ENCODE data around the gene PTP4A2. TPM values are rescaled to one million over a fixed set of nuclear protein-coding genes. Genes with fewer than 3 reads are reported as not detected.
A peak's percentile ranks its signal among the peaks of the same experiment; 100 is the strongest.

PTP4A2 gene
- total and polyA plus RNA-seq, 10 of the 15 experiments (the other 5 are each of a cell fraction or from before 2014, with no cell fraction given): 180 to 909 (median 375) TPM

- TF ChIP-seq, protein P1, sequence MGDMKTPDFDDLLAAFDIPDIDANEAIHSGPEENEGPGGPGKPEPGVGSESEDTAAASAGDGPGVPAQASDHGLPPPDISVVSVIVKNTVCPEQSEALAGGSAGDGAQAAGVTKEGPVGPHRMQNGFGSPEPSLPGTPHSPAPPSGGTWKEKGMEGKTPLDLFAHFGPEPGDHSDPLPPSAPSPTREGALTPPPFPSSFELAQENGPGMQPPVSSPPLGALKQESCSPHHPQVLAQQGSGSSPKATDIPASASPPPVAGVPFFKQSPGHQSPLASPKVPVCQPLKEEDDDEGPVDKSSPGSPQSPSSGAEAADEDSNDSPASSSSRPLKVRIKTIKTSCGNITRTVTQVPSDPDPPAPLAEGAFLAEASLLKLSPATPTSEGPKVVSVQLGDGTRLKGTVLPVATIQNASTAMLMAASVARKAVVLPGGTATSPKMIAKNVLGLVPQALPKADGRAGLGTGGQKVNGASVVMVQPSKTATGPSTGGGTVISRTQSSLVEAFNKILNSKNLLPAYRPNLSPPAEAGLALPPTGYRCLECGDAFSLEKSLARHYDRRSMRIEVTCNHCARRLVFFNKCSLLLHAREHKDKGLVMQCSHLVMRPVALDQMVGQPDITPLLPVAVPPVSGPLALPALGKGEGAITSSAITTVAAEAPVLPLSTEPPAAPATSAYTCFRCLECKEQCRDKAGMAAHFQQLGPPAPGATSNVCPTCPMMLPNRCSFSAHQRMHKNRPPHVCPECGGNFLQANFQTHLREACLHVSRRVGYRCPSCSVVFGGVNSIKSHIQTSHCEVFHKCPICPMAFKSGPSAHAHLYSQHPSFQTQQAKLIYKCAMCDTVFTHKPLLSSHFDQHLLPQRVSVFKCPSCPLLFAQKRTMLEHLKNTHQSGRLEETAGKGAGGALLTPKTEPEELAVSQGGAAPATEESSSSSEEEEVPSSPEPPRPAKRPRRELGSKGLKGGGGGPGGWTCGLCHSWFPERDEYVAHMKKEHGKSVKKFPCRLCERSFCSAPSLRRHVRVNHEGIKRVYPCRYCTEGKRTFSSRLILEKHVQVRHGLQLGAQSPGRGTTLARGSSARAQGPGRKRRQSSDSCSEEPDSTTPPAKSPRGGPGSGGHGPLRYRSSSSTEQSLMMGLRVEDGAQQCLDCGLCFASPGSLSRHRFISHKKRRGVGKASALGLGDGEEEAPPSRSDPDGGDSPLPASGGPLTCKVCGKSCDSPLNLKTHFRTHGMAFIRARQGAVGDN (IDR thresholded peaks at IDR 0.05): no peak
- TF ChIP-seq, protein P2, sequence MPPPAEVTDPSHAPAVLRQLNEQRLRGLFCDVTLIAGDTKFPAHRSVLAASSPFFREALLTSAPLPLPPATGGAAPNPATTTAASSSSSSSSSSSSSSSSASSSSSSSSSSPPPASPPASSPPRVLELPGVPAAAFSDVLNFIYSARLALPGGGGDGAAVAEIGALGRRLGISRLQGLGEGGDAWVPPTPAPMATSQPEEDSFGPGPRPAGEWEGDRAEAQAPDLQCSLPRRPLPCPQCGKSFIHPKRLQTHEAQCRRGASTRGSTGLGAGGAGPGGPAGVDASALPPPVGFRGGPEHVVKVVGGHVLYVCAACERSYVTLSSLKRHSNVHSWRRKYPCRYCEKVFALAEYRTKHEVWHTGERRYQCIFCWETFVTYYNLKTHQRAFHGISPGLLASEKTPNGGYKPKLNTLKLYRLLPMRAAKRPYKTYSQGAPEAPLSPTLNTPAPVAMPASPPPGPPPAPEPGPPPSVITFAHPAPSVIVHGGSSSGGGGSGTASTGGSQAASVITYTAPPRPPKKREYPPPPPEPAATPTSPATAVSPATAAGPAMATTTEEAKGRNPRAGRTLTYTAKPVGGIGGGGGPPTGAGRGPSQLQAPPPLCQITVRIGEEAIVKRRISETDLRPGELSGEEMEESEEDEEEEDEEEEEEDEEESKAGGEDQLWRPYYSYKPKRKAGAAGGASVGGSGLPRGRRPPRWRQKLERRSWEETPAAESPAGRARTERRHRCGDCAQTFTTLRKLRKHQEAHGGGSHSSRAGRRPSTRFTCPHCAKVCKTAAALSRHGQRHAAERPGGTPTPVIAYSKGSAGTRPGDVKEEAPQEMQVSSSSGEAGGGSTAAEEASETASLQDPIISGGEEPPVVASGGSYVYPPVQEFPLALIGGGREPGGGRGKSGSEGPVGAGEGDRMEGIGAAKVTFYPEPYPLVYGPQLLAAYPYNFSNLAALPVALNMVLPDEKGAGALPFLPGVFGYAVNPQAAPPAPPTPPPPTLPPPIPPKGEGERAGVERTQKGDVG (CRISPR knock-in tag; IDR thresholded peaks at IDR 0.05): no peak
- TF ChIP-seq MEF2B (IDR thresholded peaks at IDR 0.05; ENCODE audit: partially characterized antibody, poor library complexity, severe bottlenecking) (peak; percentile 91), POLR2AphosphoS2 (IDR thresholded peaks at IDR 0.05; ENCODE audit: low read depth, low read length) (0 out of 2 replicates have a peak, but pooled peaks have one; percentile 33), ZNF217 (IDR thresholded peaks at IDR 0.05) (peak; percentile 66; the same call in 1 of the 2 replicates), CHD4 (IDR thresholded peaks at IDR 0.05) (no peak), SIN3A (IDR thresholded peaks at IDR 0.05; ENCODE audit: low read depth, low read length) (no peak), MEF2A (IDR thresholded peaks at IDR 0.05; ENCODE audit: insufficient read depth, low read depth, low read length) (peak; percentile 97), ASH2L (IDR thresholded peaks at IDR 0.05; ENCODE audit: borderline replicate concordance, low read depth) (no peak), PRDM15 (CRISPR knock-in tag; IDR thresholded peaks at IDR 0.05) (no peak), CTCF (IDR thresholded peaks at IDR 0.05 in 2 of 3, conservative IDR thresholded peaks at IDR 0.05 in 1 of 3; ENCODE audit: control insufficient read depth in 2 of 3, extremely low read depth in 1 of 3, insufficient read depth in 1 of 3, low read depth in 3 of 3, low read length in 3 of 3) (no peak), SUZ12 (IDR thresholded peaks at IDR 0.05; ENCODE audit: unreplicated experiment) (no peak), SIX5 (IDR thresholded peaks at IDR 0.05; ENCODE audit: low read depth, low read length, severe bottlenecking) (no peak), JUNB (IDR thresholded peaks at IDR 0.05) (peak; percentile 95)
- TF ChIP-seq, protein P3, sequence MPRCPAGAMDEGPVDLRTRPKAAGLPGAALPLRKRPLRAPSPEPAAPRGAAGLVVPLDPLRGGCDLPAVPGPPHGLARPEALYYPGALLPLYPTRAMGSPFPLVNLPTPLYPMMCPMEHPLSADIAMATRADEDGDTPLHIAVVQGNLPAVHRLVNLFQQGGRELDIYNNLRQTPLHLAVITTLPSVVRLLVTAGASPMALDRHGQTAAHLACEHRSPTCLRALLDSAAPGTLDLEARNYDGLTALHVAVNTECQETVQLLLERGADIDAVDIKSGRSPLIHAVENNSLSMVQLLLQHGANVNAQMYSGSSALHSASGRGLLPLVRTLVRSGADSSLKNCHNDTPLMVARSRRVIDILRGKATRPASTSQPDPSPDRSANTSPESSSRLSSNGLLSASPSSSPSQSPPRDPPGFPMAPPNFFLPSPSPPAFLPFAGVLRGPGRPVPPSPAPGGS (IDR thresholded peaks at IDR 0.05; ENCODE audit: borderline replicate concordance, insufficient read depth, low read depth, low read length, poor library complexity, severe bottlenecking): peak; percentile 27
Observed at GRCh38 chr1:31912839-31913239, 25.3 kb downstream of the PTP4A2 start (continued).

Data from GM12878 (cell line).